Naive thymus-derived CD8-positive, alpha-beta T cell (primary cell): ENCODE measurements around the gene SCNN1G. TPM values are rescaled to one million over a fixed set of nuclear protein-coding genes. Genes with fewer than 3 reads are reported as not detected.

Experiments
- ATAC-seq, 2 donors: fragments of 150-1000 bp; cut with Tn5 transposase in 1 of 2; sonication (Bioruptor Pico), chemical (Tn5 transposase) in 1 of 2; 1 replicate in 1 of 2; 2 replicates in 1 of 2; pipeline ENCODE4 v1.10.0; 2021; ENCODE audit warnings: mild to moderate bottlenecking in 2 of 2, moderate library complexity in 2 of 2
- POLR2A ChIA-PET: fragments of 350-600 bp; sonication (Branson Sonifier 250); formaldehyde crosslinking; loops from one replicate; lab custom pipeline; 2021; ENCODE audit warnings: antibody characterized with exemption; lab: Charles Lee
- DNase-seq, 10 donors: peaks; one replicate each; pipeline versions ENCODE4 v3.0.0 to v3.0.0-alpha.2; 2020 to 2022
- H3K27ac Mint-ChIP-seq, 10 donors: one replicate each; pipeline ENCODE4 v1.8.0; 2020 to 2022; ENCODE audit warnings: mild to moderate bottlenecking in 10 of 10, mixed read lengths in 10 of 10, moderate library complexity in 4 of 10, inconsistent platforms in 1 of 10
- H3K27me3 Mint-ChIP-seq, 5 donors: one replicate each; pipeline ENCODE4 v1.8.0; 2021 to 2022; ENCODE audit warnings: mixed read lengths in 5 of 5
- H3K36me3 Mint-ChIP-seq, 3 donors: one replicate each; pipeline ENCODE4 v1.8.0; 2020 to 2022; ENCODE audit warnings: mixed read lengths in 3 of 3, mild to moderate bottlenecking in 2 of 3, inconsistent platforms in 1 of 3
- H3K4me1 Mint-ChIP-seq, 4 donors: one replicate each; pipeline ENCODE4 v1.8.0; 2021 to 2022; ENCODE audit warnings: mixed read lengths in 4 of 4
- H3K4me3 Mint-ChIP-seq, 10 donors: one replicate each; pipeline ENCODE4 v1.8.0; 2020 to 2022; ENCODE audit warnings: mild to moderate bottlenecking in 10 of 10, mixed read lengths in 10 of 10, moderate library complexity in 6 of 10, inconsistent platforms in 1 of 10
- H3K9me3 Mint-ChIP-seq, 9 donors: one replicate each; pipeline ENCODE4 v1.8.0; 2020 to 2022; ENCODE audit warnings: mixed read lengths in 9 of 9, mild to moderate bottlenecking in 3 of 9, inconsistent platforms in 1 of 9, moderate library complexity in 1 of 9
- polyA plus RNA-seq, 3 donors: library from polyadenylated mRNA; unstranded; fragments of 300-500 nt; fragmentation: Illumina TruSeq; gene quantifications; one replicate each; pipeline ENCODE4 v1.2.3, GENCODE V29; 2021
- total RNA-seq, 8 experiments: library from RNA in 2 of 8; stranded (reverse) in 2 of 8; gene quantifications; one replicate each; pipeline ENCODE4 v1.2.3 and lab custom pipeline; 2021 to 2026

Gene SCNN1G
- total and polyA plus RNA-seq, 5 experiments from 2014 or later, result not detected

GRCh38 chr16:23145608-23146007, 36.9 kb upstream of the SCNN1G start:
- H3K4me1 Mint-ChIP-seq, result peaks cover 9 to 25% (median 22%) of the 10 kb centered on the region in 4 donors
- H3K9me3 Mint-ChIP-seq, result no peaks in the 10 kb centered on the region
- ATAC-seq (no peak), DNase-seq (no peak)
- no peaks in the 10 kb centered on the region for H3K36me3 Mint-ChIP-seq
- H3K27ac Mint-ChIP-seq, result peak overlapping the region in 1 of 10 donors; percentile 35
- H3K27me3 Mint-ChIP-seq, result no peaks in the 10 kb centered on the region
- POLR2A ChIA-PET, result no interaction called here
- no peak overlapping the region for H3K4me3 Mint-ChIP-seq

- H3K27ac Mint-ChIP-seq, result no peak overlapping the region
- H3K36me3 Mint-ChIP-seq, result no peaks in the 10 kb centered on the region
- peak overlapping the region in 5 of 10 donors; percentile 14 to 55 (median 25) for H3K4me3 Mint-ChIP-seq
- H3K4me1 Mint-ChIP-seq, result peaks cover 9 to 25% (median 22%) of the 10 kb centered on the region in 4 donors
- H3K27me3 Mint-ChIP-seq, result peaks cover 0 to 4% (median 0%) of the 10 kb centered on the region in 5 donors
- DNase-seq (no peak), ATAC-seq (no peak)
- no peaks in the 10 kb centered on the region for H3K9me3 Mint-ChIP-seq
- POLR2A ChIA-PET, result no interaction called here
Observed at GRCh38 chr16:23146877-23147601, 35.5 kb upstream of the SCNN1G start.

GRCh38 chr16:23147666-23148065, 34.9 kb upstream of the SCNN1G start:
- no peaks in the 10 kb centered on the region for H3K36me3 Mint-ChIP-seq
- DNase-seq, result no peak
- no peaks in the 10 kb centered on the region for H3K9me3 Mint-ChIP-seq
- POLR2A ChIA-PET, result no interaction called here
- peaks cover 0 to 7% (median 0%) of the 10 kb centered on the region in 5 donors for H3K27me3 Mint-ChIP-seq
- no peak for ATAC-seq
- H3K4me3 Mint-ChIP-seq, result peak overlapping the region; percentile 83 to 97 (median 94)
- peak overlapping the region in 2 of 10 donors; percentile 16 to 79 for H3K27ac Mint-ChIP-seq
- H3K4me1 Mint-ChIP-seq, result peaks cover 9 to 25% (median 22%) of the 10 kb centered on the region in 4 donors

- H3K27ac Mint-ChIP-seq, result peak overlapping the region in 9 of 10 donors; percentile 41 to 84 (median 65)
- H3K36me3 Mint-ChIP-seq, result no peaks in the 10 kb centered on the region
- no peaks in the 10 kb centered on the region for H3K9me3 Mint-ChIP-seq
- no peak for ATAC-seq
- peaks cover 9 to 25% (median 22%) of the 10 kb centered on the region in 4 donors for H3K4me1 Mint-ChIP-seq
- POLR2A ChIA-PET, result no interaction called here
- no peak for DNase-seq
- H3K27me3 Mint-ChIP-seq, result peaks cover 0 to 8% (median 0%) of the 10 kb centered on the region in 5 donors
- H3K4me3 Mint-ChIP-seq, result peak overlapping the region; percentile 83 to 97 (median 94)
Observed at GRCh38 chr16:23148166-23148512, 34.4 kb upstream of the SCNN1G start.

DNA sequence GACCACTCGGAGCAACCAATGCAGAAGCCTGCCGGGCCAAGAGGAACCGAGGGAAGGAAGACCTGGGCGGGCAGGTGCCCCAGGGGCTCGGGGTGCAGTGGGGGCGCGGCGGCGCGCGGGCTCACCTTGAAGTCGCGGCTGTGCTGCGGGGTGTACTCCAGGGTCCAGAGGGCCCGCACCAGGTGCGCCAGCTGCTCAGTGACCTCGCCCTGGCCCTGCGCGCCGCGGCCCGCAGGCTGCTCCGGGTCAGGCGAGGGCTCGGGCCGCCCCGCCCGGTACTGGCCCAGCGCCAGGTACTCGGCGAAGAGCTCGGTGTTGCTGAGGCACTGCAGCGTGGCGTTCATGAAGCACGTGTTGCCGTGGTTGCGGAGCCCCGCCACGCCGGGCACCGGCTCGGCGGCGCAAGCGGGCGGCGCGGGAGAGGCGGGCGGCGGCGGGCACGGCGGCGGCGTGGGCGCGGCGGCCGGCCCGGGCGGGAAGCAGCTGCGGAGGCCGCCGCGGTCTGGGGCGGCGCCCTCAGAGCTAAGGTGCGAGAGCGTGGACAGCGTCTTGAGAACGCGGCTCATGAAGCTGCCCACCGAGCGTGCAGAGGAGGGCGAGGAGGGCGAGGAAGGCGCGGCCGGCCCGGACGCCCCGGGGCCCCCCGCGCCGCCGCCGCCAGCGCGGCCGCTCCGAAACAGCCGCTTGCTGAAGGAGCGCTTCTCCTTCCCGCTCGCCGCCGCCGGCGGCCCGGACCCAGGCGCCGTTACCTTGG, 33.9 kb upstream of the SCNN1G start:
- POLR2A ChIA-PET, result no interaction called here
- Mint-ChIP-seq H3K27me3 (peaks cover 0 to 8% (median 0%) of the 10 kb centered on the region in 5 donors), H3K4me3 (peak overlapping the region; percentile 83 to 97 (median 94)), H3K9me3 (no peaks in the 10 kb centered on the region), H3K36me3 (no peaks in the 10 kb centered on the region), H3K27ac (peak overlapping the region in 9 of 10 donors; percentile 32 to 84 (median 65)), H3K4me1 (peaks cover 9 to 25% (median 22%) of the 10 kb centered on the region in 4 donors)
- peak; percentile 43 for ATAC-seq
- DNase-seq, result peak; percentile 24 to 75 (median 54)

DNA sequence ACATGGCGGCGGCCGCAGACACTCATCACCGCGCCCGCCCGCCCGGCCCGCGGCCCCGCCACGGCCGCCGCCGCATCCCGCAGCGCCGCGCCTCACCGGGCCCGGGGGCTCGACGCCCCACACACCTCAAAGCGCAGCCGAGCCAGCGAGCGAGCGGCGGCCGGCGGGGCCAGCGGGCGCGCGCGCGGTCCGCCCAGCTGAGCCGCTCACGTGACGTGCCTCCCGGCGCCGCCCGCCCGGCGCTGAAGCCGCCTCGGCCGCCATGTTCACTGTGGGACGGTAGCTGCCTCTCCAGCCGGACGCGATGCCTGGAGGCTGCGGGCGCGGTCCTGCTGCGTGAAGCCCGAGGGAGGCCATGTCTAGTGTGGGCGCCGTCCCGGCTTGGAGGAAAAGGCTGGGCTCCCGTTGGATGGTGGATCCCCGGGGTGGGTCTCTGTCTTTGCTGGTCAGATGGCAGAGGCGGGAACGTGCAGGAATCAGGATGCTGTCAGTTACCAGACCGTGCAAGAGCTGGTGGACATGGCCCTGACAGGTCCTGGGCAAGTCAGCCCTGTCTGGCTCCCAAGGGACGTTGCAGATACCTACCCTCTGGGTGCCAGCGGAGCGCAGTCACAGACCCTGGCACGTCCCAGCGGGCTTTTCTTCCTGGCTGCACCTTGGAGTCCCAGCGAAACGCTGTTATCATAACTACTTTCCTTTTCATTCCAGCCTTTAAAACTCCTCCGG, 33.1 kb upstream of the SCNN1G start, which contains the start of gene USP31:
USP31 (minus strand) TSS at position 186 of the 726 bp plus-strand sequence; CDS start at position 4, 182 bp downstream.
- POLR2A ChIA-PET, result no interaction called here
- Mint-ChIP-seq H3K27me3 (peaks cover 0 to 9% (median 5%) of the 10 kb centered on the region in 5 donors), H3K27ac (peak within 1 kb of the TSS in 9 of 10 donors; percentile 65 to 91 (median 79)), H3K4me3 (peak within 1 kb of the TSS; percentile 90 to 97 (median 94)), H3K4me1 (peaks cover 9 to 23% (median 22%) of the 10 kb centered on the region in 4 donors), H3K36me3 (no peaks in the 10 kb centered on the region), H3K9me3 (no peaks in the 10 kb centered on the region)
- ATAC-seq (peak; percentile 95), DNase-seq (peak; percentile 81 to 93 (median 84))

- no peaks in the 10 kb centered on the region for H3K9me3 Mint-ChIP-seq
- no peak for DNase-seq
- POLR2A ChIA-PET, result no interaction called here
- H3K27me3 Mint-ChIP-seq, result peaks cover 2 to 12% (median 8%) of the 10 kb centered on the region in 5 donors
- H3K4me1 Mint-ChIP-seq, result peaks cover 7 to 21% (median 20%) of the 10 kb centered on the region in 4 donors
- H3K27ac Mint-ChIP-seq, result peak overlapping the region in 7 of 10 donors; percentile 58 to 91 (median 85)
- no peaks in the 10 kb centered on the region for H3K36me3 Mint-ChIP-seq
- peak overlapping the region; percentile 82 to 96 (median 92) for H3K4me3 Mint-ChIP-seq
- no peak for ATAC-seq
Observed at GRCh38 chr16:23149993-23150364, 32.6 kb upstream of the SCNN1G start.

DNA sequence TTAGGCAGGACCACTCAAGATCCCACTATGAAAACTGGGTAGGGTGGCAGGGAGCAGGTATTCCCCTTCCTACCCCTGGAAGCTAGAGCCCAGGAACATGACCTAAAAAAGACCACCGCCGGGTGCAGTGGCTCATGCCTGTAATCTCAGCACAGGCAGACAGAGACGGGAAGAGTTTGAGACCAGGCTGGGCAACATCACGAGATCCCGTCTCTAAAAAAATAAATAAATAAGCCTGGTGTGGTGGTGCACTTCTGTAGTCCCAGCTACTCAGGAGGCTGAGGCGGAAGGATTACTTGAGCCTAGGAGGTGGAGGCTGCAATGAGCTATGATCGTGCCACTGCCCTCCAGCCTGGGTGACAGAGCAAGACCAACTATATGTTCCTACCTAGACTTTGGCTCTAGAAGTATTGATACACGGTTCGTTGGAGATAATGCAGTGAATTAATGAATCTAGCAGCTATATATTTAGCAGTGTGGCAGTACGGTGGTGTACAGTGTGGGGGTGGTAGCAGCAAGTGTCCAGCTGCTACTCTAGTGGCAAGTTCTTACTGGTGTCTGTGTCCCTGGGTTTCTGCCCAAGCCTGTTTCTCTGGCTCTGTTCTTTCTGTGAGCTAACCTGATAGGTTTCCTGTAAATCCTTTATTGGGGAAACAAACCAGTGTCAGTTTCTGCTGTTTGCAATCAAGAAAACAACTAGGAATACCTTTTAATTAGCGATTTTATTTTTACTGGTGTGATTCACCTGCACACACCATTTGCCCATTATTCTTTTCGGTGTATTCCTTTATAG, 30.0 kb upstream of the SCNN1G start:
- ATAC-seq (no peak), DNase-seq (no peak)
- Mint-ChIP-seq H3K36me3 (peaks cover 0 to 2% (median 0%) of the 10 kb centered on the region in 3 donors), H3K4me1 (peaks cover 8 to 28% (median 23%) of the 10 kb centered on the region in 4 donors), H3K4me3 (no peak overlapping the region), H3K27ac (no peak overlapping the region), H3K9me3 (no peaks in the 10 kb centered on the region), H3K27me3 (peaks cover 3 to 21% (median 13%) of the 10 kb centered on the region in 5 donors)
- POLR2A ChIA-PET, result no interaction called here

GRCh38 chr16:23155445-23156049, 27.0 kb upstream of the SCNN1G start:
- no peaks in the 10 kb centered on the region for H3K9me3 Mint-ChIP-seq
- peaks cover 5 to 12% (median 8%) of the 10 kb centered on the region in 4 donors for H3K4me1 Mint-ChIP-seq
- no peak for DNase-seq
- H3K36me3 Mint-ChIP-seq, result peaks cover 0 to 2% (median 0%) of the 10 kb centered on the region in 3 donors
- H3K27me3 Mint-ChIP-seq, result peaks cover 3 to 43% (median 18%) of the 10 kb centered on the region in 5 donors
- peak overlapping the region in 2 of 10 donors; percentile 35 to 46 for H3K27ac Mint-ChIP-seq
- POLR2A ChIA-PET, result no interaction called here
- peak in 1 of 2 donors; percentile 35 for ATAC-seq
- no peak overlapping the region for H3K4me3 Mint-ChIP-seq

DNA sequence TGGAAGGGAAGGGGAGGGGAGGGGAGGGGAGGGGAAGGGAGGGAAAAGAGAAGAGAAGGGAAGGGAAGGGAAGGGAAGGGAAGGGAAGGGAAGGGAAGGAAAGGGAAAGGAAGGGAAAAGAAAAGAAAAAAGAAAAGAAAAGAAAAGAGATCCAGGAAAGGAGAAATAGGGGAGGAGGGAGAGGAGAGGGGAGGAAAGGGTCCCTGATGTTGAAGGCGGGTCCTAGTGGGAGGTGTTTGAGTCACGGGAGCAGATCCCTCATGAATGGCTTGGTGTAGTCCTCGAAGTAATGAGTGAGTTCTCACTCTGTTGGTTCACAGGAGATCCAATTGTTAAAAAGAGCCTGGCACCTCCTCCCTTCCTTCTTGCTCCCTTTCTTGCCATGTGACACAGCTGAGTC, 26.4 kb upstream of the SCNN1G start:
- ATAC-seq, result no peak
- Mint-ChIP-seq H3K4me1 (peaks cover 5 to 12% (median 8%) of the 10 kb centered on the region in 4 donors), H3K27ac (no peak overlapping the region), H3K36me3 (peaks cover 0 to 2% (median 0%) of the 10 kb centered on the region in 3 donors), H3K4me3 (no peak overlapping the region), H3K27me3 (peaks cover 3 to 48% (median 19%) of the 10 kb centered on the region in 5 donors), H3K9me3 (no peaks in the 10 kb centered on the region)
- DNase-seq, result no peak
- POLR2A ChIA-PET, result no interaction called here

DNA sequence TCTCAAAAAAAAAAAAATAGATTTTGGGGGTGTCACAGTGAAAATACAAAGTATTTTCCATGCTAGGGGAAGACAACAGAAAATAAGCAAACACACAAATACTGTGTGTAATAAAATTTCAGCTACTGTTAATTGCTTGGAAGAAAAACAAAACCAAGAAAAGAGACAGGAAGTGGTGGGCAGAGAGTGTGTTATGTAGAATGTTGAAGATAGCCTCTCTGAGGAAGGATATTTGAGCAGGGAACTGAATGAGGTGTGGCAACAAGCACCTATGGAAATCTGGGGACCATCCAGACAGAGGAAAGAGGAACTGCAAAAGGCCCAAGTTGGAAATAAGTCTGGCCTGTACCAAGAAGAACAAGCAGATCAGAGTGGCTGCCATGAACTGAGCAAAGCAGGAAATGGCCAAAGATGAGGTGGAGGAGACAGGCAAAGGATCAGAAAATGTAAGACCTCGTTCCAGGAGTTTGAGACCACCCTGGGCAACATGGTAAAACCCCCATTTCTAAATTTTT, 25.5 kb upstream of the SCNN1G start:
- peaks cover 6 to 54% (median 24%) of the 10 kb centered on the region in 5 donors for H3K27me3 Mint-ChIP-seq
- POLR2A ChIA-PET, result interaction anchor here (0.7 kb wide), 1 partner anchor 20 kb away, joined by 3 read pairs; no protein-coding TSS in a partner anchor
- ATAC-seq (no peak), DNase-seq (no peak)
- H3K4me1 Mint-ChIP-seq, result peaks cover 5 to 12% (median 8%) of the 10 kb centered on the region in 4 donors
- peak overlapping the region in 3 of 10 donors; percentile 3 to 67 (median 7) for H3K27ac Mint-ChIP-seq
- peak overlapping the region in 2 of 10 donors; percentile 3 to 15 for H3K4me3 Mint-ChIP-seq
- no peaks in the 10 kb centered on the region for H3K9me3 Mint-ChIP-seq
- peaks cover 0 to 2% (median 0%) of the 10 kb centered on the region in 3 donors for H3K36me3 Mint-ChIP-seq
